GM12878 (cell line): ENCODE measurements around the gene ARHGAP45. TPM values are rescaled to one million over a fixed set of nuclear protein-coding genes. Genes with fewer than 3 reads are reported as not detected.

Source experiments
- ATAC-seq: fragments of 200-7000 bp; cut with Tn5 transposase; 3 replicates; pipeline ENCODE4 v1.9.1; 2020; ENCODE audit warnings: mild to moderate bottlenecking, moderate library complexity
- BruUV-seq: library from RNA; stranded (reverse); fragments of 400-500 nt; replicated peaks from 2 replicates; lab custom pipeline; 2021; lab: Mats Ljungman, UMichigan
- CTCF ChIA-PET: fragments of 300-600 bp; sonication (Branson Sonifier 250); formaldehyde crosslinking; extraction: SDS; loops from one replicate; lab custom pipeline; 2021; ENCODE audit warnings: inconsistent platforms; lab: Yijun Ruan, JAX
- POLR2A ChIA-PET: fragments of 350-600 bp; formaldehyde crosslinking; extraction: SDS; loops from one replicate; lab custom pipeline; 2021; ENCODE audit warnings: inconsistent platforms; lab: Charles Lee
- RAD21 ChIA-PET: fragments of 300-600 bp; sonication (Branson Sonifier 250); formaldehyde crosslinking; loops from one replicate; lab custom pipeline; 2023; ENCODE audit warnings: antibody characterized with exemption; ENCODE audit not compliant: unreplicated experiment; lab: Charles Lee
- SMC1A ChIA-PET: fragments of 300-600 bp; sonication (Branson Sonifier 250); formaldehyde crosslinking; loops from one replicate; lab custom pipeline; 2023; ENCODE audit not compliant: unreplicated experiment, uncharacterized antibody; lab: Charles Lee
- DNase-seq: peaks from one replicate; pipeline ENCODE4 v3.0.0-alpha.2; 2011; ENCODE audit warnings: low read depth, low spot score
- FAIRE-seq: peaks from 3 replicates; lab custom pipeline; 2011; peaks lifted over from hg19 to GRCh38; lab: Jason Lieb, UNC
- H2AFZ ChIP-seq: 2 replicates; pipeline ENCODE4 v1.6.0; 2011; ENCODE audit warnings: low read depth, low read length, control low read depth; ENCODE audit not compliant: control insufficient read depth
- H3K27ac ChIP-seq: 2 replicates; pipeline ENCODE4 v1.5.1; 2011; ENCODE audit warnings: control low read depth; ENCODE audit not compliant: control insufficient read depth, insufficient read depth
- H3K27me3 ChIP-seq, 2 experiments: replicated peaks in 1 of 2; 2 replicates each; pipeline versions ENCODE4 v1.6.0 to v1.6.1; 2011; ENCODE audit warnings: low read length in 1 of 2; ENCODE audit not compliant: control insufficient read depth in 2 of 2, insufficient read depth in 2 of 2
- H3K36me3 ChIP-seq, 2 experiments: 2 replicates each; pipeline ENCODE4 v1.5.1; 2011; ENCODE audit warnings: low read length in 1 of 2; ENCODE audit not compliant: control insufficient read depth in 2 of 2, insufficient read depth in 2 of 2
- H3K4me1 ChIP-seq: 2 replicates; pipeline ENCODE4 v1.6.1; 2011; ENCODE audit warnings: mild to moderate bottlenecking, low read length, moderate library complexity, mixed read lengths; ENCODE audit not compliant: control insufficient read depth, insufficient read depth
- H3K4me2 ChIP-seq: 2 replicates; pipeline ENCODE4 v1.6.0; 2011; ENCODE audit warnings: control low read depth; ENCODE audit not compliant: control insufficient read depth, insufficient read depth
- H3K4me3 ChIP-seq: fragments of 200-600 bp; sonication (generic); 2 replicates; pipeline ENCODE4 v1.5.1; 2016
- H3K79me2 ChIP-seq: 2 replicates; pipeline ENCODE4 v1.6.0; 2011; ENCODE audit warnings: low read length; ENCODE audit not compliant: control insufficient read depth, insufficient read depth
- H3K9ac ChIP-seq: 2 replicates; pipeline ENCODE4 v1.8.0; 2011; ENCODE audit warnings: low read length, control low read depth, mixed read lengths; ENCODE audit not compliant: control insufficient read depth, insufficient read depth
- H3K9me3 ChIP-seq: replicated peaks from 3 replicates; pipeline ENCODE4 v1.5.1; 2011; ENCODE audit warnings: mild to moderate bottlenecking, low read length; ENCODE audit not compliant: control insufficient read depth, insufficient read depth
- H4K20me1 ChIP-seq: 2 replicates; pipeline ENCODE4 v1.6.0; 2011; ENCODE audit not compliant: control insufficient read depth, insufficient read depth
- BHLHE40 ChIP-seq, 2 experiments: fragments of 450-650 bp in 1 of 2; IDR thresholded peaks; 2 replicates each; pipeline ENCODE4 v1.6.1; 2011 to 2017; ENCODE audit warnings: low read depth in 2 of 2, borderline replicate concordance in 1 of 2, improper control_type of control experiment in 1 of 2, low read length in 1 of 2, mild to moderate bottlenecking in 1 of 2
- CREB1 ChIP-seq: IDR thresholded peaks from 2 replicates; pipeline ENCODE4 v1.6.1; 2012; ENCODE audit warnings: low read depth, mild to moderate bottlenecking, inconsistent platforms
- CREM ChIP-seq: IDR thresholded peaks from 2 replicates; pipeline ENCODE4 v1.6.1; 2014; ENCODE audit warnings: antibody characterized with exemption, low read depth
- SMARCA5 ChIP-seq: fragments of 450-650 bp; IDR thresholded peaks from 2 replicates; pipeline ENCODE4 v1.6.1; 2017; ENCODE audit warnings: mild to moderate bottlenecking
- SUPT20H ChIP-seq: IDR thresholded peaks from 2 replicates; pipeline ENCODE4 v1.6.1; 2011; ENCODE audit warnings: low read depth, mild to moderate bottlenecking, low read length, moderate library complexity, borderline replicate concordance; ENCODE audit not compliant: control insufficient read depth
- WGBS: methylation state at CpG from one replicate; pipeline ENCODE4 v1.1.6; 2016; ENCODE audit warnings: low lambda C conversion rate; ENCODE audit not compliant: insufficient replicate concordance, insufficient coverage; ENCODE audit errors: missing lambda C conversion rate; 5-methylcytosine and 5-hydroxymethylcytosine counted together
- in situ Hi-C: fragments of 300-500 bp; cut with MboI; formaldehyde crosslinking; loops from 9 replicates; pipeline ENCODE4 v1.14.3; 2018; ENCODE audit warnings: mixed read lengths
- intact Hi-C: fragments of 100-400 bp; cut with micrococcal nuclease; formaldehyde crosslinking; loops from one replicate; pipeline ENCODE4 v1.14.2; 2022; ENCODE audit not compliant: unreplicated experiment
- polyA plus RNA-seq, 11 experiments: library from polyadenylated mRNA; depleted of rRNA in 4 of 11; unstranded in 6 of 11; stranded (reverse) in 5 of 11; fragments of >200 nt; fragmentation: Nextera tagmentation in 4 of 11; fragmentation: Illumina TruSeq in 1 of 11; extraction: Ambion mirVana in 4 of 11; extraction: Trizol in 1 of 11; gene quantifications; 1 replicate in 1 of 11; 2 replicates in 10 of 11; pipeline versions ENCODE4 v1.2.1 to v1.2.3, GENCODE V29; 2011 to 2016; ENCODE audit warnings: inconsistent platforms in 2 of 11, missing spikeins in 2 of 11, low read depth in 1 of 11
- total RNA-seq, 4 experiments: library from RNA; depleted of rRNA in 3 of 4; stranded (reverse); fragments of >200 nt in 3 of 4; fragmentation: Illumina TruSeq in 1 of 4; extraction: Trizol in 1 of 4; gene quantifications; 2 replicates each; pipeline versions ENCODE4 v1.2.1 to v1.2.3, GENCODE V29; 2013 to 2021

Gene ARHGAP45
- total and polyA plus RNA-seq, 10 of the 15 experiments (the other 5 are each of a cell fraction or from before 2014, with no cell fraction given) = 1.4 to 151 (median 59.9) TPM

GRCh38 chr19:1098177-1099051, 31.4 kb downstream of the ARHGAP45 start:
- in situ Hi-C loops = no loop called here
- H3K27me3 ChIP-seq = no peaks in the 10 kb centered on the region
- no peak for ATAC-seq
- WGBS = 60% methylated on average over 15 of the region's 15 CpGs
- CTCF ChIA-PET = interaction anchor here (1.2 kb wide), 1 partner anchor 11 kb away, joined by 3 read pairs; no protein-coding TSS in a partner anchor
- H3K9me3 ChIP-seq = no peaks in the 10 kb centered on the region; the same call in 2 of the 3 replicates
- no peak for FAIRE-seq
- peaks cover 0 to 3% of the 10 kb centered on the region in 2 experiments; a peak in 1 of 4 replicates for H3K36me3 ChIP-seq
- TF ChIP-seq SMARCA5 = 0 out of 2 replicates have a peak, but pooled peaks have one; percentile 35
- no peak for TF ChIP-seq BHLHE40 (IDR thresholded peaks at IDR 0.05; ENCODE audit: borderline replicate concordance in 1 of 2, low read depth in 2 of 2, low read length in 1 of 2)
- TF ChIP-seq SUPT20H = no peak
- no peak for TF ChIP-seq CREB1
- no peak for TF ChIP-seq CREM
- intact Hi-C loops = no loop called here
- no peak overlapping the region for H2AFZ ChIP-seq
- H3K27ac ChIP-seq = no peak overlapping the region
- H3K4me2 ChIP-seq = no peak overlapping the region
- POLR2A ChIA-PET = interaction anchor here (0.6 to 2.1 kb wide), 5 partner anchors 15 to 89 kb away, joined by 3 to 7 read pairs (median 4); partner anchors contain the start of gene CNN2
- H3K4me3 ChIP-seq = no peak overlapping the region
- H3K79me2 ChIP-seq = peaks cover 18% of the 10 kb centered on the region
- H3K4me1 ChIP-seq = peaks cover 42% of the 10 kb centered on the region
- H4K20me1 ChIP-seq = no peaks in the 10 kb centered on the region
- SMC1A ChIA-PET = interaction anchor here (1.4 kb wide), 1 partner anchor 30 kb away, joined by 3 read pairs; no protein-coding TSS in a partner anchor
- no peak overlapping the region for H3K9ac ChIP-seq
- no TSS peak for BruUV-seq
- no peak for DNase-seq
- RAD21 ChIA-PET = no interaction called here
